ENCODE results near the gene CARD11.

Gene CARD11

DNA sequence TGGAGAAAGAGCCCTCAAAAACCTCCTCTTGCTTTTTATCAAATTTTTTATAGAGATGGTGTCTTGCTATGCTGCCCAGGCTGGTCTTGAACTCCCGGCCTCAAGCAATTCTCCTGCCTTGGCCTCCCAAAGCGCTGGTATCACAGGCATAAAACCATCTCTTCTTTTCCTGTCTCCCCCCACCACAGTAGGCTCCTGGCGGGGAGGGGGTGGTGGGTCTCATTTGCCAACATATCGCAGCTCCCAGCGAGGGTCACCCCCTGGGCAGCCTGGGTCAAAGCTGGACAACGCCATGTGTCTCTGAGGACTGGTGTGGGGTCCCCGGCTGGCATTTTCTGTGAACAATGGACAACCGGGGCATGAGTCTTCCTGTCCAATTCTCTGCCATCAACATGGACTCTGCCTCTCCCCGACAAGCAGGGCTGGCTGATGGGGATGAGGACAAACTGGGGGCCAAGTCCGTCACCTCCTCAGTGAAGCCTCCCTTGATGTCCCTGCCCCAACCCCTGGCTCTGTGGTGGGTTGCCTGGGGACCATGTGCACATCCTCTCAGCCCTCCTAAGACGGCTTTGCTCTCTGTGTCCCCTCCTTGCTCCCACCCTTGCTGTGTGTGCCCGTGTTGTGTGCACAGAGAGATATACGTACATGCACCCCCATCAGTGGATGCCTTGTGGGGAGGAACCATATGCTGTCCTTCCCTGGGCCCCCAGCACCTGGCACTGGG is 113.2 kb downstream of the CARD11 start:
- H3K4me3 ChIP-seq (ENCODE audit: low read depth, low read length): no peak overlapping the region
- DNase-seq (ENCODE audit: low read depth): no peak
- TF ChIP-seq, protein P1, sequence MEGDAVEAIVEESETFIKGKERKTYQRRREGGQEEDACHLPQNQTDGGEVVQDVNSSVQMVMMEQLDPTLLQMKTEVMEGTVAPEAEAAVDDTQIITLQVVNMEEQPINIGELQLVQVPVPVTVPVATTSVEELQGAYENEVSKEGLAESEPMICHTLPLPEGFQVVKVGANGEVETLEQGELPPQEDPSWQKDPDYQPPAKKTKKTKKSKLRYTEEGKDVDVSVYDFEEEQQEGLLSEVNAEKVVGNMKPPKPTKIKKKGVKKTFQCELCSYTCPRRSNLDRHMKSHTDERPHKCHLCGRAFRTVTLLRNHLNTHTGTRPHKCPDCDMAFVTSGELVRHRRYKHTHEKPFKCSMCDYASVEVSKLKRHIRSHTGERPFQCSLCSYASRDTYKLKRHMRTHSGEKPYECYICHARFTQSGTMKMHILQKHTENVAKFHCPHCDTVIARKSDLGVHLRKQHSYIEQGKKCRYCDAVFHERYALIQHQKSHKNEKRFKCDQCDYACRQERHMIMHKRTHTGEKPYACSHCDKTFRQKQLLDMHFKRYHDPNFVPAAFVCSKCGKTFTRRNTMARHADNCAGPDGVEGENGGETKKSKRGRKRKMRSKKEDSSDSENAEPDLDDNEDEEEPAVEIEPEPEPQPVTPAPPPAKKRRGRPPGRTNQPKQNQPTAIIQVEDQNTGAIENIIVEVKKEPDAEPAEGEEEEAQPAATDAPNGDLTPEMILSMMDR (IDR thresholded peaks at IDR 0.05; ENCODE audit: low read depth, low read length, missing control alignments): no peak

DNA sequence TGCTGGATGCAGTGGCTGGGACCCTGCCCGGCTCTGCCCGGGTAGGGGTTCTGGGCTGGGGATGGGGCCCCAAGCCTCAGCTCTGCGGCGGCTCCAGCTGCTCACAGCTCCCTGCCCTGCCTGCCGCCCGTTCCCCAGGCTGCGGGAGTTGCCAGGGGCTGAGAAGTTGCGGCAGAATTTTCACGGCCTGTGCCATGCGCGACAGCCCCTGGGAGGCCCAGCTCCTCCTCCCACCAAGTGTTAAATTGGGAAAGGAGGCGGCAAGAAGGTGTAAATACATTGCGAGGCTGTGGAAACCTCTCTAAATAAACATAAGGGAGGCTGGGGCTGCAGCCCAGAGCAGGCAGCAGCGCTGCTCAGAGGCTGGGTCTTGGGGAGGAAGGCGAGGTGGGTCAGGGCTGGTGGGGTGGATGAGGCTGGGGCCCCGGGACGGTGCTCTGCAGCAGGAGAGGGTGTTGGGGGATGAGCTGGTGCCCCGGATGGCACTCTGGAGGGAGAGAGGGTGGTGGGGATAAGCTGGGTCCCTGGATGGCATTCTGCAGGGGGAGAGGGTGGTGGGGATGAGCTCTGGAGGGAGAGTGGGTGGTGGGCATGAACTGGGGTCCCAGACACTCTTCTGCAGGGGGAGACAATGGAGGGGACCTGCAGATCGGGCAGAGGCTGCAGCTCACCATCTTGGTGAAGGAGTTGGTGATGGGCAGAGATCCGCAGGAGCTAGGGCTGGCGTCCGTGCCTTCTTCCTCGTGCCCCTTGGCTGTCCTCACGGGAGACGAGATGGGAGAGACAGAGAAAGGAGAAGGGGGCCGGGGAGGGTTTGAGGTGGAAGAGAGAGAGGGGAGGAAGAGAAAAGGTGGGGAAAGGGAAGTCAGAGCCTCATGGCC is 114.1 kb downstream of the CARD11 start:
- H3K4me3 ChIP-seq (ENCODE audit: low read depth, low read length): no peak overlapping the region
- no peak for DNase-seq (ENCODE audit: low read depth)
- TF ChIP-seq, protein P1 (IDR thresholded peaks at IDR 0.05; ENCODE audit: low read depth, low read length, missing control alignments): no peak

DNA sequence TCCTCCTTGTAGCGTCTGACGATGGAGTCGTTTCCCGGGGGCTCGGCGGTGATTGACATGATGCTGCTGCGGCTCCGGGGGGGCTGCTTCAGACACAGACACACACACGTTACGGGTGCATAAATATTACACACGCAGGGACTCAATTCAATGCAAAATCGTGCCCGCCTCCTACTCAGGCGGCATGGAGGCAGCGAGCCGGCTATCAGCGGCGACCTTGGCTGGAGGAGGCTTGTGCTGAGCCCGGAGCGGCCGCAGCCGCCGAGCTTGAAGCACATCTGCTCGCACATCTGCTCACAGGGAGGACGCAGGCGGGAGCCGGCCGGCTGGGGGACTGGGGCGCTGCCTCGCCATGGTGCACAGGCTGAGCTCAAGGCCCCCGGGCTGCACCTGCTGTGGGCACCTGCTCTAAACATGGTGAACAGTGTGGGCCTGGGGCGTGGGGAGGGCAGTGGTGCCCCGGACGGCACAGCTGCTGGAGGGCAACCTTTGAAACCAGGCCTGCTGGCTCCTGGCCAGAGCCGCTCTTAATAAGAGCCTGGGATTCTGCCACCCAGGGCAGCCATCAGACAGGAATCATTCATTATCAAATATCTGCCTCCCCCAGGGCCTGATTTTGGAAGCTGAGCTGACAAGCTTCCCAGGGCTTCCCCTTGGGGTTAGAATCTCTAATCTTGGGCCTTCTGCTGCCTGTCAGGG is 114.9 kb downstream of the CARD11 start:
- no peak overlapping the region for H3K4me3 ChIP-seq (ENCODE audit: low read depth, low read length)
- no peak for DNase-seq (ENCODE audit: low read depth)
- TF ChIP-seq, protein P1 (IDR thresholded peaks at IDR 0.05; ENCODE audit: low read depth, low read length, missing control alignments): no peak

DNA sequence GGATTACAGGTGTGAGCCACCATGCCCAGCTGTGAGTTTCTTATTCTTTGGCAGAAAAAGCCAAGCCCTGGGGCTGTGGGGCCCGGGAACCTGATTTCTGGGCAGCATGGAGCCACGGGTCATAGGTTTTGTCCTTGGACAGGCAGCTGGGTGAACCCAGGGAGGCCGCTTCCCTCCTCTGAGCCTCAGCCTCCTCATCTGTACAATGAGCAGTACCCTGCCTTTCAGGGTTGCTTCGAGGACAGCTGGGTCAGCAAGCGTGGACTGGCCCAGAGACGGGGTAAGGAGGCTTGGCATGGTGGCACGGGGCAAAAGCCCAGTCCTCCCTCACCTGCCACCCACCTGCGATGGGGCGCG is 115.4 kb downstream of the CARD11 start:
- TF ChIP-seq, protein P1 (IDR thresholded peaks at IDR 0.05; ENCODE audit: low read depth, low read length, missing control alignments): no peak
- no peak overlapping the region for H3K4me3 ChIP-seq (ENCODE audit: low read depth, low read length)
- DNase-seq (ENCODE audit: low read depth): no peak

DNA sequence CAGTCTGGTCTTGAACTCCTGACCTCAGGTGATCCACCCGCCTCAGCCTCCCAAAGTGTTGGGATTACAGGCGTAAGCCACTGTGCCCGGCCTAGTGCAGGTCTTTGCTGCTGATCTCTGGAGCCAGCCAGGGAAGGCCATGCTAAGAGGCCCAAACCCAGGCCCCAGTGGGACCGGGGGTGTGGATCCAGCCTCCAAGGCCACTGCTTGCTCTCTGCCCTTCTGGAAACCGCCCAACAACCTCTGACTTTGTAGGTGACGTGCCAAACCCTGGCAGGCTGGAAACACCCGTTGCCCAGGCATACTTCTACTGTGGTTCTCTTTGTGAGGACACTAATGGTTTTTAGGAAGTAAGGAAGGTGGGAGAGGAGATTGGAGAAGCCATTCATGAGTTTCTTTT is 116.1 kb downstream of the CARD11 start:
- TF ChIP-seq, protein P1 (IDR thresholded peaks at IDR 0.05; ENCODE audit: low read depth, low read length, missing control alignments): no peak
- DNase-seq (ENCODE audit: low read depth): no peak
- H3K4me3 ChIP-seq (ENCODE audit: low read depth, low read length): no peak overlapping the region

DNA sequence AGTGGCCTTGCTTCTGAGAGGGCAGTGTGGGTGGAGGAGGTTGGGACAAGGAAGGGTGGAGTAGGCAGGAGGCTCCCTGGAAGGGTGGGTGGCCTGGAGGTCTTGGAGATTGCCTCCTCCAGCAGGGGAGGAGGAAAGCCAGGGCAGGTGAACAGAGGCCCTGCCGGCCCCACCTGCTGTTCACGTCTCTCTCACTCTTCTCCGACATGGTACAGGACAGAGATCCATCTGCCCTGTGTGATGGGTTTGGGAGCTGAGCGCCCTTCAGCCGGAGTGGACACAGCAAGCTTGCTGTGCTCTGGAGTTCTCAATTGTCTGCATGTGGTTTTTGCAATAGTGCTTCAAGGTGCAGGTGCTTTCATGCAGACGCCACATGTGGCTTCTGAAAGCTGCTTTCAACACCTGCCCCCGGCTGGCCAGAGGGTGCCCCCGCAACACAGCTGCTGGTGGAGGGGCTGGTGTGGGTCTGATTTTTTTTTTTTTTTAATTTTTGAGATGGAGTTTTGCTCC is 116.7 kb downstream of the CARD11 start:
- no peak overlapping the region for H3K4me3 ChIP-seq (ENCODE audit: low read depth, low read length)
- DNase-seq (ENCODE audit: low read depth): no peak
- TF ChIP-seq, protein P1 (IDR thresholded peaks at IDR 0.05; ENCODE audit: low read depth, low read length, missing control alignments): no peak

All from GM12864 (cell line).